ENCODE data around the gene PLA1A.

GRCh38 chr3:119580067-119580760, 17.5 kb upstream of the PLA1A start:
- no peak for TF ChIP-seq CTCF (IDR thresholded peaks at IDR 0.05)
- TF ChIP-seq POLR2AphosphoS5 (IDR thresholded peaks at IDR 0.05; ENCODE audit: insufficient read depth in 1 of 2, low read depth in 1 of 2): no peak
